SK-N-SH treated with all-trans-retinoic acid at 6 μM for 48 hours (cell line): ENCODE measurements around the gene CASQ2.

Source experiments
- ARNTL ChIP-seq: fragments of 450-650 bp; formaldehyde crosslinking; IDR thresholded peaks from 2 replicates; pipeline ENCODE4 v1.5.0; 2020; ENCODE audit warnings: low read depth, mild to moderate bottlenecking, moderate library complexity, borderline replicate concordance
- CREB5 ChIP-seq: fragments of 250-450 bp; sonication (Bioruptor Pico); IDR thresholded peaks from 2 replicates; pipeline ENCODE4 v1.5.1; 2020; ENCODE audit warnings: low read depth, mild to moderate bottlenecking, moderate library complexity
- CSDC2 ChIP-seq: fragments of 250-450 bp; sonication (Bioruptor Pico); IDR thresholded peaks from 2 replicates; pipeline ENCODE4 v1.5.0; 2020; ENCODE audit warnings: mild to moderate bottlenecking, moderate library complexity
- PATZ1 ChIP-seq: fragments of 250-450 bp; sonication (Bioruptor Pico); IDR thresholded peaks from 2 replicates; pipeline ENCODE4 v1.8.0; 2020; ENCODE audit warnings: mild to moderate bottlenecking, moderate library complexity, borderline replicate concordance
- POU6F1 ChIP-seq: fragments of 250-450 bp; sonication (Bioruptor Pico); IDR thresholded peaks from 2 replicates; pipeline ENCODE4 v1.8.0; 2021; ENCODE audit warnings: low read depth, mild to moderate bottlenecking, moderate library complexity, borderline replicate concordance
- PPARA ChIP-seq: fragments of 250-450 bp; sonication (Bioruptor Pico); IDR thresholded peaks from 2 replicates; pipeline ENCODE4 v1.5.0; 2020; ENCODE audit warnings: mild to moderate bottlenecking, borderline replicate concordance
- SNAI2 ChIP-seq: fragments of 250-450 bp; sonication (Bioruptor Pico); IDR thresholded peaks from 2 replicates; pipeline ENCODE4 v1.5.0; 2020; ENCODE audit warnings: mild to moderate bottlenecking, moderate library complexity
- TCF4 ChIP-seq: fragments of 250-450 bp; sonication (Bioruptor Pico); IDR thresholded peaks from 2 replicates; pipeline ENCODE4 v1.8.0; 2021; ENCODE audit warnings: mild to moderate bottlenecking, moderate library complexity, borderline replicate concordance
- TOX ChIP-seq: fragments of 250-450 bp; sonication (Bioruptor Pico); IDR thresholded peaks from 2 replicates; pipeline ENCODE4 v1.8.0; 2021; ENCODE audit warnings: mild to moderate bottlenecking, moderate library complexity, borderline replicate concordance
- TSHZ2 ChIP-seq: fragments of 250-450 bp; sonication (Bioruptor Pico); IDR thresholded peaks from 2 replicates; pipeline ENCODE4 v1.5.0; 2020; ENCODE audit warnings: mild to moderate bottlenecking, moderate library complexity
- ZFP30 ChIP-seq: fragments of 450-650 bp; formaldehyde crosslinking; IDR thresholded peaks from 2 replicates; pipeline ENCODE4 v1.5.0; 2022; ENCODE audit warnings: mild to moderate bottlenecking, moderate library complexity
- ZNF70 ChIP-seq: fragments of 450-650 bp; formaldehyde crosslinking; IDR thresholded peaks from 2 replicates; pipeline ENCODE4 v1.5.0; 2020; ENCODE audit warnings: mild to moderate bottlenecking, moderate library complexity

GRCh38 chr1:115660151-115660550 lies 108.4 kb downstream of the CASQ2 start:
- TF ChIP-seq ZNF70 (CRISPR knock-in tag) (no peak), PPARA (CRISPR knock-in tag) (no peak), TCF4 (CRISPR knock-in tag) (no peak), TOX (CRISPR knock-in tag) (no peak), SNAI2 (CRISPR knock-in tag) (no peak), ZFP30 (no peak), POU6F1 (no peak), ARNTL (no peak), CSDC2 (no peak), CREB5 (CRISPR knock-in tag) (no peak), TSHZ2 (CRISPR knock-in tag) (no peak), PATZ1 (CRISPR knock-in tag) (no peak)
